Activated CD4-positive, CD25-positive, alpha-beta regulatory T cell treated with anti-CD3 and anti-CD28 coated beads, Interleukin-2, amount 50 U/mL, for 72 hours (primary cell): ENCODE measurements around the gene SLC25A11.

Experiments used
- DNase-seq: peaks from one replicate; pipeline ENCODE4 v3.0.0; 2021

SLC25A11 gene

DNA sequence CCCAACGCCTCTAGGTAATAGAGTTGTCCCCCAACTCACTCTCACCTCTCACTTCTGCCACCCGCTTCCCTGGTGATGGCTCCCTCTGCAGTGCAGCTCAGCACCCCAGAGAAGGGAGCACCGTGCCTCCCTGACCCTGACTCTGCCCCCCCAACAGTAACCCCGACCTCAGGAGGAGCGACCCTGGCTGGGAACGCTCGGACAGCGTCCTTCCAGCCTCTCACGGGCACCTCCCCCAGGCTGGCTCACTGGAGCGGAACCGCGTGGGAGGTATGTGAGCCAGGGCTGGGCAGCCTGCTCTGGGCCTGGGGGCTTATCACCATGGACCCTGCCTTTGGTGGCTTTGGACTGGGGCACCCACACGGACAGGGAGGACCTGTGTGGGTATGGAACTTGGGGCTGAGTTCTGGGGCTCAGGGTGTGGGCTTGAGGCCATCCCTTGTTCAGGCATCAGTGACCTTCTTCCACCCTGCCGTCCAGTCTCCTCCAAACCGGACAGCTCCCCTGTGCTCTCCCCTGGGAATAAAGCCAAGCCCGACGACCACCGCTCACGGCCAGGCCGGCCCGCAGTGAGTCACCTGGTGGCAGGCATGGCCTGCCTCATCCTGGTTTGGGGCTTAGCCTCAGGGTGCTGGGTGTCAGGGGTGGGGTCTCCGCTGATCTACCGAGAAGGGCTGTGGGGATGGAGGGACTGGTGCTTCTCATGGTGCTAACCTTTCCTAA, 47.2 kb downstream of the SLC25A11 start:
- no peak for DNase-seq

- no peak for DNase-seq
These were observed 48.1 kb downstream of the SLC25A11 start for GRCh38 chr17:4891411-4892410.

GRCh38 chr17:4887581-4887980, 52.3 kb downstream of the SLC25A11 start:
- DNase-seq, result no peak
